PC-9 (cell line): ENCODE data around the gene NPR2. TPM values are rescaled to one million over a fixed set of nuclear protein-coding genes. Genes with fewer than 3 reads are reported as not detected.

Experiments used
- BruUV-seq: library from RNA; stranded (reverse); fragments of 400-500 nt; replicated peaks from 2 replicates; lab custom pipeline; 2021; lab: Mats Ljungman, UMichigan
- CTCF ChIA-PET: fragments of 300-600 bp; sonication (Branson Sonifier 250); formaldehyde crosslinking; loops from one replicate; lab custom pipeline; 2022; ENCODE audit warnings: antibody characterized with exemption; lab: Charles Lee
- POLR2A ChIA-PET: fragments of 300-600 bp; sonication (Branson Sonifier 250); formaldehyde crosslinking; loops from one replicate; lab custom pipeline; 2022; ENCODE audit warnings: antibody characterized with exemption; ENCODE audit not compliant: unreplicated experiment; lab: Charles Lee
- DNase-seq, 2 experiments: peaks; one replicate each; pipeline versions ENCODE4 v3.0.0 to v3.0.0-alpha.2; 2015 to 2022; ENCODE audit warnings: mixed read lengths in 1 of 2
- H2AFZ ChIP-seq: fragments of 200-600 bp; sonication (generic); 2 replicates; pipeline ENCODE4 v1.8.1; 2017; ENCODE audit warnings: antibody characterized with exemption
- H3F3A ChIP-seq: fragments of 200-600 bp; sonication (generic); 2 replicates; pipeline ENCODE4 v1.8.1; 2017; ENCODE audit warnings: antibody characterized with exemption, mild to moderate bottlenecking, low read depth; ENCODE audit not compliant: insufficient read depth
- H3K27ac ChIP-seq: fragments of 200-600 bp; sonication (generic); 2 replicates; pipeline ENCODE4 v1.6.1; 2016; ENCODE audit warnings: mixed run types
- H3K27me3 ChIP-seq: fragments of 200-600 bp; sonication (generic); 2 replicates; pipeline ENCODE4 v1.6.1; 2016; ENCODE audit warnings: low read depth, mixed run types; ENCODE audit not compliant: insufficient read depth
- H3K36me3 ChIP-seq: fragments of 200-600 bp; sonication (generic); 2 replicates; pipeline ENCODE4 v1.6.1; 2016; ENCODE audit warnings: low read depth, mixed run types
- H3K4me1 ChIP-seq: fragments of 200-600 bp; sonication (generic); replicated peaks from 2 replicates; pipeline ENCODE4 v1.6.1; 2016; ENCODE audit warnings: mixed run types; ENCODE audit not compliant: insufficient read depth
- H3K4me2 ChIP-seq: fragments of 200-600 bp; sonication (generic); 2 replicates; pipeline ENCODE4 v1.6.1; 2017; ENCODE audit warnings: mixed run types
- H3K4me3 ChIP-seq: fragments of 200-600 bp; sonication (generic); 2 replicates; pipeline ENCODE4 v1.6.1; 2016; ENCODE audit warnings: mixed run types
- H3K79me2 ChIP-seq: fragments of 200-600 bp; sonication (generic); 2 replicates; pipeline ENCODE4 v1.6.1; 2017; ENCODE audit warnings: low read depth, mixed run types
- H3K9me2 ChIP-seq: fragments of 200-600 bp; sonication (generic); 2 replicates; pipeline ENCODE4 v1.8.1; 2017; ENCODE audit warnings: mild to moderate bottlenecking; ENCODE audit not compliant: insufficient read depth
- H3K9me3 ChIP-seq: fragments of 200-600 bp; sonication (generic); 2 replicates; pipeline ENCODE4 v1.8.1; 2016; ENCODE audit warnings: low read depth; ENCODE audit not compliant: insufficient read depth
- H4K20me1 ChIP-seq: fragments of 200-600 bp; sonication (generic); 2 replicates; pipeline ENCODE4 v1.8.1; 2017; ENCODE audit not compliant: insufficient read depth
- EZH2 ChIP-seq: fragments of 200-600 bp; sonication (generic); IDR thresholded peaks from 2 replicates; pipeline ENCODE4 v1.8.0; 2017; ENCODE audit warnings: antibody characterized with exemption, low read depth
- intact Hi-C: fragments of 100-400 bp; cut with micrococcal nuclease; formaldehyde crosslinking; loops from one replicate; pipeline ENCODE4 v1.10.0; 2022; ENCODE audit not compliant: unreplicated experiment
- total RNA-seq: library from RNA; stranded (reverse); gene quantifications from 2 replicates; pipeline ENCODE4 v1.2.3, GENCODE V29; 2021
- TF ChIP-seq, protein P1 (sequence below): fragments of 200-600 bp; sonication (generic); conservative IDR thresholded peaks from 2 replicates; pipeline ENCODE4 v1.6.1; 2017; ENCODE audit warnings: mixed run types, antibody characterized with exemption, mild to moderate bottlenecking, moderate library complexity

NPR2 gene
- total RNA-seq, 1 experiment from 2014 or later, result 11.3 TPM

DNA sequence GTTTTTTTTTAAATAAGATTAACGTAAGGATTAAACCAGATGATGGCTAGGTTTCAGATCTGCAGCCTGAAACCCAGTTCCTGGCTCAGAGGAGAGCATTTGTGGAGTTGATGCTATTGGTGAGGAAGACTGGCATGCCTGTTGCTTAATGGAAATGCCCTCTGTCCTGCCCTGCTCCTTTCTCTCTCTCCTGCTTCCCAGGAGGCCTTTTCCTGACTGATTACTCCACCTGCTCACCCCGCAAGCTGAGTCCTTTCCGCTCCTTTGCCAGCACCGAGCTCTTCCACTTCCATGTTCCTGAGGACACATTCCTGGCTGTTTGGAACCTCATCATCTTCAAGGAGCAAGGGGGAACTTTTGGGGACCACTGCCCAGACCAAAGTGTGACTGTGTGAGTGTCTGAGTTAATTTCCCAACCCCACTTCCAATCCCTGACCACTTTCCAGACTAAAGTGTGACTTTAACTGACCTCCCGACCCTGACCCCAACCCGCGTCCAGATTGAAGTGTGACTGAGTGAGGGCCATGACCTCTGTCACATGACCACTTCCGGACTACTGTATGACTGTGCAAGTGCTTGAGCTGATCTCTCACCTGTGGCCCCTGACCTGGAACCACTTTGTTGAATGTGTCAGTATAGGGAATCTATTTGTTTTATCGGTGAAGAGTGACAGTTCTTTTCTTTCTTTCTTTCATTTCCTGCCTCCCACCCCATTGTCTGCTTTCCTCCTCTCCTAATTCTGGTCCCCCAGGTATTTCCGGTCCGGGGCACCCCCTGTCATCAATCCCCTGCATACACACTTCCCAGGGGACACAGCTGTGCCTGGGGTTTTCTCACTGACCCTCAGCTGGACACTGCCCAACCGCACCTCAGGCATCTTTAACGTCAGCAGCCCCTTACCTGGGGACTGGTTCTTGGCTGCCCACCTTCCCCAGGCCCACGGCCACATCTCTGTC lies 43.1 kb downstream of the NPR2 start:
- Histone ChIP-seq H3K27me3 (no peaks in the 10 kb centered on the region), H3K36me3 (no peaks in the 10 kb centered on the region), H2AFZ (no peak overlapping the region), H3K27ac (no peak overlapping the region), H3F3A (no peaks in the 10 kb centered on the region; the same call in 1 of the 2 replicates), H3K9me3 (no peaks in the 10 kb centered on the region), H3K9me2 (no peaks in the 10 kb centered on the region), H3K4me1 (peaks cover 12% of the 10 kb centered on the region), H3K79me2 (no peaks in the 10 kb centered on the region), H3K4me2 (no peak overlapping the region), H3K4me3 (no peak overlapping the region), H4K20me1 (no peaks in the 10 kb centered on the region)
- TF ChIP-seq, protein P1, sequence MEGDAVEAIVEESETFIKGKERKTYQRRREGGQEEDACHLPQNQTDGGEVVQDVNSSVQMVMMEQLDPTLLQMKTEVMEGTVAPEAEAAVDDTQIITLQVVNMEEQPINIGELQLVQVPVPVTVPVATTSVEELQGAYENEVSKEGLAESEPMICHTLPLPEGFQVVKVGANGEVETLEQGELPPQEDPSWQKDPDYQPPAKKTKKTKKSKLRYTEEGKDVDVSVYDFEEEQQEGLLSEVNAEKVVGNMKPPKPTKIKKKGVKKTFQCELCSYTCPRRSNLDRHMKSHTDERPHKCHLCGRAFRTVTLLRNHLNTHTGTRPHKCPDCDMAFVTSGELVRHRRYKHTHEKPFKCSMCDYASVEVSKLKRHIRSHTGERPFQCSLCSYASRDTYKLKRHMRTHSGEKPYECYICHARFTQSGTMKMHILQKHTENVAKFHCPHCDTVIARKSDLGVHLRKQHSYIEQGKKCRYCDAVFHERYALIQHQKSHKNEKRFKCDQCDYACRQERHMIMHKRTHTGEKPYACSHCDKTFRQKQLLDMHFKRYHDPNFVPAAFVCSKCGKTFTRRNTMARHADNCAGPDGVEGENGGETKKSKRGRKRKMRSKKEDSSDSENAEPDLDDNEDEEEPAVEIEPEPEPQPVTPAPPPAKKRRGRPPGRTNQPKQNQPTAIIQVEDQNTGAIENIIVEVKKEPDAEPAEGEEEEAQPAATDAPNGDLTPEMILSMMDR, result no peak
- TF ChIP-seq EZH2, result no peak
- no peak for DNase-seq
- intact Hi-C loops, result no loop called here
- no TSS peak for BruUV-seq
- ChIA-PET CTCF (no interaction called here), POLR2A (interaction anchor here (0.6 kb wide), 1 partner anchor 63 kb away, joined by 6 read pairs; no protein-coding TSS in a partner anchor)

DNA sequence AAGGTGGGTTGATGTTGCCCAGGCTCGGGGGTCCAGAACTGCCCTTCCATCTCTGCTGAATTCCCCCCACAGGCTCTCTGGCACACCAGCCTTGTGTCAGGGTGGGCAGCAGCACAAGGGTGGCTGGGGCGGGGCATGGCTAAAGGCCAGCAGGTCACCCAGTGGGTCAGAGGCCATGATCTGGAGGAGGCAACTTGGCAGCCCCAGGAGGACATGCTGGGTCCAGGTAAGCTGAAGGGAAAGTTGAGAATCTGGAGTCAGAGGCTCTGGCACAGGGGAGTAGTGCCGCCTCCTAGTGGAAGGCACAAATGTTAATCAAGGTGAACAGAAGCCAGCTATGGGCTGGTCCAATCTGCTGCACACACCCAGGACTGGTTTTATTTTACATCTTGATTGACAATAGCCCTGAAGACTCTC lies 43.8 kb downstream of the NPR2 start:
- intact Hi-C loops, result no loop called here
- Histone ChIP-seq H3K4me1 (peaks cover 12% of the 10 kb centered on the region), H3K4me3 (no peak overlapping the region), H3K4me2 (no peak overlapping the region), H4K20me1 (no peaks in the 10 kb centered on the region), H3K27ac (no peak overlapping the region), H3K9me2 (no peaks in the 10 kb centered on the region), H2AFZ (no peak overlapping the region), H3K27me3 (no peaks in the 10 kb centered on the region), H3F3A (no peaks in the 10 kb centered on the region; the same call in 1 of the 2 replicates), H3K9me3 (no peaks in the 10 kb centered on the region), H3K79me2 (no peaks in the 10 kb centered on the region), H3K36me3 (no peaks in the 10 kb centered on the region)
- TF ChIP-seq, protein P1, result no peak; the same call in 1 of the 2 replicates
- no peak for TF ChIP-seq EZH2
- no peak for DNase-seq
- no TSS peak for BruUV-seq
- ChIA-PET POLR2A (no interaction called here), CTCF (no interaction called here)

DNA sequence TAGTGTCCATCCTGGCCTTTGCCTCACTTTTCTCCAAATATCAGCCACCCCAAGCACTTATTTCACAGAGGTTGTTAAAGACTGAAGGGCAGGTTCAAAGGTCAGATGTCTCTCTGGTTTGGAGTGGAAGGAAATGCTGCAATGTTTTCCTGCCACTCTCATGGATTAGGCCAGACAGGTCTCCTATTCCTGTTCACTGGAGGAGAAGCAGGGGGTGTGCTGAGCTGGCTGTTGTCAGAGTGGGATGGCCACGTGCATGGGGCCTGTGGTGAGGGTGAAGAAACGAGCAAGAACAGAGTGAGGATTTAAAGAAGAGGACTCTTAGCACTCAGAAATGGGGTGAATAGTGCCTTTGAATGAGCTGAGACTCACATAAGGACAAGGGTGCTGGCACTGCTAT lies 44.4 kb downstream of the NPR2 start:
- Histone ChIP-seq H3K27me3 (no peaks in the 10 kb centered on the region), H3K4me3 (no peak overlapping the region), H3K4me2 (no peak overlapping the region), H3F3A (no peaks in the 10 kb centered on the region; the same call in 1 of the 2 replicates), H4K20me1 (no peaks in the 10 kb centered on the region), H3K9me3 (no peaks in the 10 kb centered on the region), H2AFZ (no peak overlapping the region), H3K9me2 (no peaks in the 10 kb centered on the region), H3K27ac (no peak overlapping the region), H3K36me3 (no peaks in the 10 kb centered on the region), H3K79me2 (no peaks in the 10 kb centered on the region), H3K4me1 (peaks cover 12% of the 10 kb centered on the region)
- no peak for DNase-seq
- TF ChIP-seq, protein P1, result no peak
- no peak for TF ChIP-seq EZH2
- CTCF ChIA-PET, result no interaction called here
- intact Hi-C loops, result no loop called here
- BruUV-seq, result no TSS peak
- POLR2A ChIA-PET, result no interaction called here
